Measurements from ENCODE around the gene MSMB.

DNA sequence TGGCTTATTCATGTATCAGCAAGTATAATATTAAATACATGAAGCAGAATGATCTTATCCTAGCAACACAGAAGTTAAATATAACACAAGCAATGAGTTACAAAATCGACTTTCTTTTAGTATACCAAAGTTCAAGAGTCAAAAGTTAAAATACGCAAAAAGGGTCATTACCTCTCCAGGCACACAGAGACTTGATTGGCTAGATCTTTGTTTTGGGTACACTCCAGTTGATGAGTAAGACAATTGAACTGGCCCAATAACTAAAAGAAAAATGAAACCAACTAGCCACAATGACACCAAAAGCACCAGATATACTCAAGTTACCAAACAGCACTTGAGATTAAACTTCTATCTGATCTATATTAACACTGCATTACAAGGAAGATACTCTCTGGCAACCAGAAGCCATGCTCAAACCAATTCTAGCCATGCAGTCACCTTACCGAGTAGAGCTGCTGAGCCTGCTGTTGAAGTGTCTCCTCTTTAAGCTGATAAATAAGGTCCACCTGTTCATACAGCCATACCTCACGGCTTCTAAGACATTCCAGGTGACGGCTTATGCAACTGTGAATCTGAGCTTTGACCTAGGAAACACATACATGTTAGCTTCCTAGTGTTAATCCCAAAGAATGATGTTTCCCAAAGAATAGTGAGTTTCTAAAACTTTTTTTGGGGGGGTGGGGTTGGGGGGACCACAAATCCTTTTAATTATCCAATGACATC, 31.2 kb downstream of the MSMB start:
- TF ChIP-seq, protein P1, sequence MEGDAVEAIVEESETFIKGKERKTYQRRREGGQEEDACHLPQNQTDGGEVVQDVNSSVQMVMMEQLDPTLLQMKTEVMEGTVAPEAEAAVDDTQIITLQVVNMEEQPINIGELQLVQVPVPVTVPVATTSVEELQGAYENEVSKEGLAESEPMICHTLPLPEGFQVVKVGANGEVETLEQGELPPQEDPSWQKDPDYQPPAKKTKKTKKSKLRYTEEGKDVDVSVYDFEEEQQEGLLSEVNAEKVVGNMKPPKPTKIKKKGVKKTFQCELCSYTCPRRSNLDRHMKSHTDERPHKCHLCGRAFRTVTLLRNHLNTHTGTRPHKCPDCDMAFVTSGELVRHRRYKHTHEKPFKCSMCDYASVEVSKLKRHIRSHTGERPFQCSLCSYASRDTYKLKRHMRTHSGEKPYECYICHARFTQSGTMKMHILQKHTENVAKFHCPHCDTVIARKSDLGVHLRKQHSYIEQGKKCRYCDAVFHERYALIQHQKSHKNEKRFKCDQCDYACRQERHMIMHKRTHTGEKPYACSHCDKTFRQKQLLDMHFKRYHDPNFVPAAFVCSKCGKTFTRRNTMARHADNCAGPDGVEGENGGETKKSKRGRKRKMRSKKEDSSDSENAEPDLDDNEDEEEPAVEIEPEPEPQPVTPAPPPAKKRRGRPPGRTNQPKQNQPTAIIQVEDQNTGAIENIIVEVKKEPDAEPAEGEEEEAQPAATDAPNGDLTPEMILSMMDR (IDR thresholded peaks at IDR 0.05; ENCODE audit: control extremely low read depth in 1 of 3, insufficient read depth in 1 of 3, low read depth in 1 of 3, low read length in 3 of 3), result no peak
- TF ChIP-seq SRF (IDR thresholded peaks at IDR 0.05; ENCODE audit: low read depth, low read length) (no peak), JUN (IDR thresholded peaks at IDR 0.05; ENCODE audit: low read depth, low read length) (no peak), POLR2A (IDR thresholded peaks at IDR 0.05; ENCODE audit: control extremely low read depth in 1 of 2, low read depth in 2 of 2, low read length in 2 of 2) (no peak), EZH2 (IDR thresholded peaks at IDR 0.05; ENCODE audit: low read depth, low read length, severe bottlenecking) (no peak)

Data from H1 (cell line).